Gastrocnemius medialis (tissue), 4 donors: ENCODE results near the gene UGT1A9.

ENCODE experiments used
- CTCF ChIP-seq, 5 experiments: fragments of 450-650 bp in 3 of 5; fragments of 200-600 bp in 2 of 5; sonication (generic) in 2 of 5; IDR thresholded peaks in 4 of 5; conservative IDR thresholded peaks in 1 of 5; 1 replicate in 4 of 5; 2 replicates in 1 of 5; pipeline ENCODE4 v1.5.1; 2016 to 2019; ENCODE audit warnings: antibody characterized with exemption in 5 of 5, mild to moderate bottlenecking in 3 of 5, moderate library complexity in 3 of 5
- POLR2A ChIP-seq, 2 donors: fragments of 450-650 bp; IDR thresholded peaks; one replicate each; pipeline ENCODE4 v1.6.1; 2017; ENCODE audit warnings: antibody characterized with exemption in 2 of 2, mild to moderate bottlenecking in 2 of 2, moderate library complexity in 2 of 2

DNA sequence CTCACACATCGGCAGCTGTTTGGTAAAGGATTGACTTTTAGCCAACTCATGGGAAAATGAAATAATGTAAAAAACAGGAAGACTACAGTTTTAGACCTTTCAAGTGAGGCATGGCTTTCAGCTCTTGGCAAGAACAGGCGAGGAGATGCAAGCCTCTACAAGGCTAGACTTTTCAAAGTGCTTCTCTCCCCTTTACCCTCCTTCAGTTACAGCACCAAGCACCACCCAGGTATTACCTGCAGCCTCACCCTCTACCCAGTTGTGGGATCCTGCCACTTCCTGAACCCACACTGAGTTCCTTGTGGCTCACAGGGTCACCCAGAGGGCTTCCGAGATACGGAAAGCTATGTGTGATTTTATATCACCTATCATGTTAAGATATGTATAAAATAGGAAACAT is 20.7 kb upstream of the UGT1A9 start:
- TF ChIP-seq CTCF (IDR thresholded peaks at IDR 0.05 in 4 of 5, conservative IDR thresholded peaks at IDR 0.05 in 1 of 5) (no peak), POLR2A (IDR thresholded peaks at IDR 0.05) (no peak)
